Tibial artery (tissue), 4 donors: Measurements from ENCODE around the gene PRRT3.

ENCODE experiments used
- DNase-seq, 2 donors: peaks; one replicate each; pipeline ENCODE4 v3.0.0-alpha.2; 2019
- H3K27ac ChIP-seq, 2 donors: fragments of 200-600 bp; sonication (generic) in 1 of 2; 1 replicate in 1 of 2; 2 replicates in 1 of 2; pipeline ENCODE4 v1.5.1; 2018 to 2019; ENCODE audit warnings: mild to moderate bottlenecking in 1 of 2
- H3K27me3 ChIP-seq, 2 donors: fragments of 200-600 bp; sonication (generic) in 1 of 2; one replicate each; pipeline versions ENCODE4 v1.5.1 to v1.6.0; 2016 to 2019
- H3K36me3 ChIP-seq, 3 donors: fragments of 200-600 bp; sonication (generic) in 2 of 3; one replicate each; pipeline ENCODE4 v1.5.1; 2016 to 2019; ENCODE audit warnings: mild to moderate bottlenecking in 2 of 3
- H3K4me1 ChIP-seq, 4 donors: fragments of 200-600 bp; sonication (generic) in 2 of 4; 1 replicate in 3 of 4; 2 replicates in 1 of 4; pipeline ENCODE4 v1.5.1; 2016 to 2019
- H3K4me3 ChIP-seq, 2 donors: fragments of 200-600 bp; sonication (generic) in 1 of 2; 1 replicate in 1 of 2; 2 replicates in 1 of 2; pipeline ENCODE4 v1.5.1; 2018 to 2019; ENCODE audit warnings: mild to moderate bottlenecking in 2 of 2
- H3K9me3 ChIP-seq, 3 donors: fragments of 200-600 bp; sonication (generic) in 1 of 3; one replicate each; pipeline ENCODE4 v1.5.1; 2016 to 2019
- CTCF ChIP-seq, 2 experiments: fragments of 200-600 bp in 1 of 2; fragments of 450-650 bp in 1 of 2; IDR thresholded peaks; one replicate each; pipeline ENCODE4 v1.5.1; 2017 to 2019; ENCODE audit warnings: antibody characterized with exemption in 2 of 2, mild to moderate bottlenecking in 1 of 2, moderate library complexity in 1 of 2
- intact Hi-C: fragments of 100-400 bp; cut with DNase I; formaldehyde crosslinking; loops from one replicate; pipeline ENCODE4 v1.15.0; 2023; ENCODE audit warnings: low total_unique reads

PRRT3 gene

GRCh38 chr3:9917820-9918219, 34.4 kb downstream of the PRRT3 start:
- H3K4me3 ChIP-seq = peak overlapping the region; percentile 55 to 73
- H3K36me3 ChIP-seq = peaks cover 0 to 24% (median 13%) of the 10 kb centered on the region in 3 donors
- H3K27me3 ChIP-seq = no peaks in the 10 kb centered on the region
- peak overlapping the region; percentile 92 to 95 for H3K27ac ChIP-seq
- H3K4me1 ChIP-seq = peaks cover 5 to 57% (median 40%) of the 10 kb centered on the region in 4 donors
- no peaks in the 10 kb centered on the region for H3K9me3 ChIP-seq
- no peak for TF ChIP-seq CTCF (IDR thresholded peaks at IDR 0.05)
- intact Hi-C loops = loop anchor here (5.0 kb wide), 2 partner anchors 56 to 76 kb away; partner anchors contain the start of gene RPUSD3
- DNase-seq = no peak

GRCh38 chr3:9916734-9917680, 35.2 kb downstream of the PRRT3 start, which contains the start of gene IL17RC:
Gene IL17RC (plus strand): TSS chr3:9917098. CDS start chr3:9917316, 218 bp downstream.
- intact Hi-C loops = loop anchor here (5.0 kb wide), 2 partner anchors 55 to 75 kb away; partner anchors contain the start of gene RPUSD3
- Histone ChIP-seq H3K36me3 (peaks cover 0 to 25% (median 13%) of the 10 kb centered on the region in 3 donors), H3K4me3 (peak within 1 kb of the TSS; percentile 55 to 73), H3K27me3 (no peaks in the 10 kb centered on the region), H3K27ac (peak within 1 kb of the TSS; percentile 92 to 95), H3K4me1 (peaks cover 5 to 61% (median 40%) of the 10 kb centered on the region in 4 donors), H3K9me3 (no peaks in the 10 kb centered on the region)
- DNase-seq = peak; percentile 89 to 96
- TF ChIP-seq CTCF (IDR thresholded peaks at IDR 0.05) = no peak

- H3K27me3 ChIP-seq = no peaks in the 10 kb centered on the region
- peak overlapping the region; percentile 92 to 95 for H3K27ac ChIP-seq
- no peaks in the 10 kb centered on the region for H3K9me3 ChIP-seq
- intact Hi-C loops = loop anchor here (5.0 kb wide), 2 partner anchors 54 to 74 kb away; partner anchors contain the start of gene RPUSD3
- H3K4me3 ChIP-seq = peak overlapping the region; percentile 55 to 73
- H3K36me3 ChIP-seq = peaks cover 0 to 30% (median 13%) of the 10 kb centered on the region in 3 donors
- TF ChIP-seq CTCF (IDR thresholded peaks at IDR 0.05) = no peak
- peaks cover 5 to 61% (median 40%) of the 10 kb centered on the region in 4 donors for H3K4me1 ChIP-seq
- no peak for DNase-seq
Measured at GRCh38 chr3:9916346-9916733, 35.9 kb downstream of the PRRT3 start.

GRCh38 chr3:9915254-9916141, 36.7 kb downstream of the PRRT3 start:
- H3K9me3 ChIP-seq = no peaks in the 10 kb centered on the region
- intact Hi-C loops = loop anchor here (2.0 to 5.0 kb wide), 3 partner anchors 25 to 73 kb away; partner anchors contain the start of genes JAGN1 and RPUSD3
- peaks cover 5 to 61% (median 40%) of the 10 kb centered on the region in 4 donors for H3K4me1 ChIP-seq
- H3K27ac ChIP-seq = peak overlapping the region; percentile 92 to 95
- peak; percentile 81 to 89 for DNase-seq
- H3K27me3 ChIP-seq = no peaks in the 10 kb centered on the region
- peaks cover 0 to 30% (median 9%) of the 10 kb centered on the region in 3 donors for H3K36me3 ChIP-seq
- peak in 1 of 2 experiments; percentile 51 for TF ChIP-seq CTCF (IDR thresholded peaks at IDR 0.05)
- peak overlapping the region; percentile 55 to 73 for H3K4me3 ChIP-seq
